ENCODE data around the gene INTS13.

DNA sequence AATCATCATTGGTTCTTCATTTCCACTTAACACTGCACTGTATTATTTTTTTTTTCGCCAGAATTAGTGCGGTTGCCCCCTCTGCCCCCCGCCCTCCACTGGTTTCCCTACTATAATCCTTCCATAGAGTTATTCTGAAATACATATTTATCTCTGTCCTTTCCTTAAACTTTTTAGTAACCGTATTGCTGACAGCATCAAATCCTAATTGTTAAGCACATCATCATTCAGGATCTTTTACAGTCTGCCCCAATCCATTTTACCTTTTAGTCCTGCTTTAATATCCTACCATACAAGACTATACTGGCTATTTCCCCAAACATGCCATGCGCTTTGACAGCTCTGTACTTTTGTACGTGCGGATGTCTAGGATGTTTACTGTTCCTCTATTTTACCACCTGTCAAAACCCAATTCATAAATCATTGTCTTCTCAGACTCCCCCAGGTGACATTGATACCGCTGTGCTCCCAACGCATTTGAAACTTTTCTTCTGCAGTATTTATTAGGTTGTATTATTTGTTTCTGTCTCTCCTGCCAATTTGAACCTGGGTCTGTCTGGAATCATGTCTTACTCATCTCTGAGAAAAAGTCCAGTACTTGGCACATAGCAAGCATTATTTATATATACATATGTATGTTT is 1.5 kb upstream of the INTS13 start:
- TF ChIP-seq CTCF (IDR thresholded peaks at IDR 0.05; ENCODE audit: extremely low read depth in 1 of 2, insufficient read depth in 1 of 2, low read depth in 1 of 2, low read length in 2 of 2), result no peak
- no peak for TF ChIP-seq POLR2A (IDR thresholded peaks at IDR 0.05; ENCODE audit: low read depth, low read length)

Measured in endothelial cell of umbilical vein (primary cell).